Measurements from ENCODE around the gene BTBD9.

The BTBD9 gene

DNA sequence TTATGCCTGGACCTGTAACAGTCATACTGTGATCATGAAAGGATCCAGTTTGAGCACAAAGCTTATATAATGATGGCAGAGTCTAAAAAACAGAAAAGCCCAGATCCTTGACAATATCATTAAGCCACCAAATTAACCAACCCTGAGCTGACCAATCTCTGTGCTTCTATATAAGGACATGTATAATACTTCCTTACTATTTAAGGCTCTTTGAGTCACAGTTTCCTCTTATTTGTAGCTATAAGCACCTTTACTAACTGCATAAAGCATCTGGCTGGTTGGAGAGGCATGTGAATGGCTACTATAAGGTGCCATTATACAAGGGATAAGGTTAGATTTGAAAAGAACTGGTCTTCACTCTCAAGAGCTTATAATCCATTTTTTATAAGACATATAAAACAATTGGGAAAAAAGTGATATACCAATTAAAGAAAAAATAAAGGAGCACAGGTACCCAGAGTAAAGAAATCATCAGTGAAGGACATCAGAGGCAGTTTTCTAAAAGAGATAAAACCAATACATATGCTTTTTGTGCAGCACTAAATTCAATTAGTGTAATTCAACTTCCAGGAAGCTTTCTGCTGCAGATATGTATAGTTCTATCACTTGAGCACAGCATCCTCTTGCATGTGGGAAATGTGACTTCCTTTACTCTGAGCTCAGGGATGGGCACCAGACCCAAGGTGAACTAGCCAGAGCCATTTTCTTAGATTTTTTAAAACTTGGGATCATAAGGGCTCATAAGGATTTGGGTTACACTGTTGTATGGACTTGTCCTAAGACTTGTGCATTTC lies 121.0 kb downstream of the BTBD9 start:
- no peaks in the 10 kb centered on the region for H3K27me3 Mint-ChIP-seq
- peaks cover 20% of the 10 kb centered on the region for H3K4me1 Mint-ChIP-seq
- no peaks in the 10 kb centered on the region for H3K9me3 Mint-ChIP-seq
- no peak overlapping the region for H3K4me3 Mint-ChIP-seq
- H3K27ac Mint-ChIP-seq, result no peak overlapping the region
- no peak for ATAC-seq
- DNase-seq, result no peak

DNA sequence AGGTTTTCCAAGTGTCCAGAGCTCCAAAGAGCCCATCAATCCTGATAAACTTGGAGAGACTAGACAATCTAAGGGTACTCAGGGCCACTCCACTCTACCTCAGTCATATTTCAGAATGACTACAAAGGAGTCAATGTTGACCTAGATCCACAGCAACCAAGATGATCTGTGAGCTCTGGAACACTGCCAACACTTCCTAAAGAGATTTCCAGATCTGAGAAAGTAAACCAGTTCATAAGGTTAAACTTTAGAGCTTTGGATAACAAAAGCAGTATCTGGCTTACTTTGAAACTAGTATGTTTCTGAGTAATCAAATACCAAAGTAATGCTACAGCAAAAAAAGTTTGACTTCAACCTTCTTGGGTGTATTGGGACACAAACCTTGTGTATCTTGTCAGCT lies 122.7 kb downstream of the BTBD9 start:
- H3K4me3 Mint-ChIP-seq, result no peak overlapping the region
- H3K4me1 Mint-ChIP-seq, result peaks cover 20% of the 10 kb centered on the region
- no peak overlapping the region for H3K27ac Mint-ChIP-seq
- no peak for ATAC-seq
- H3K27me3 Mint-ChIP-seq, result no peaks in the 10 kb centered on the region
- no peaks in the 10 kb centered on the region for H3K9me3 Mint-ChIP-seq
- no peak for DNase-seq

DNA sequence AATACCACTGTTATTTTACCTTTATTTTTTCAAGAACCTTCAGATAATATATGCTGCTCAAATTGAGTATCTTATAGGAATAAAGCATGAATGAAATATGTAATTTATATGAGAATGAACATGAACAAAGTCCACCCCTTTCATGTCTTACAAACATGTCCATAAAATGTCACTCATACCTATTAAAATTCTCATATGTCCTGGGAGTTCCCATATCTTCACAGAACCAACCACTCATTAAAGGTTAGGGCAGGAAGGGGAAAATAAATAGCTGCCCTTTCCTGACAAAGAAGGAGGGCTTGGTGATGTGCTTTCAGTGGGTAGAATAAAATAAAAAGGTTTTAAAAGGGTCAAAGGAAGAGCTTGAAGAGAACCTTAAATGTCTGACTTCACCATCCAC lies 125.3 kb downstream of the BTBD9 start:
- H3K27ac Mint-ChIP-seq, result peak overlapping the region in 1 of 2 donors; percentile 63
- no peaks in the 10 kb centered on the region for H3K9me3 Mint-ChIP-seq

DNA sequence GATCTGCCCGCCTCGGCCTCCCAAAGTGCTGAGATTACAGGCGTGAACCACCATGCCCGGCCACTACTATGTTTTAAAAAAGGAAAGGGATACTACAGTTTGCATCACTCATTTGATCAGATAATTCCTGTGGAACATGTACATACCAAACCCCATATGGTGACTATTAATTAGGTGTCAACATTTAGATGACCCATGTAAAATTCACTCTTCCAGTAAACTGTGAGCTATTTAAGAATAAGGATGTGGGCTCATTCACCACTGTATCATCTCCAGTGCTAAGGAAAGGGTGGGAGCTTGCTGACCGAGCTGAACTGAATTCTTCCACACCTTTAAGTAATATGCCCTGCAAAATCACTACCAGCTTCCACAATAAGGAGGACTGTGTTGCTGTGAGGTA lies 127.5 kb downstream of the BTBD9 start:
- Mint-ChIP-seq H3K27ac (no peak overlapping the region), H3K9me3 (no peaks in the 10 kb centered on the region), H3K27me3 (no peaks in the 10 kb centered on the region), H3K4me3 (no peak overlapping the region), H3K4me1 (peaks cover 11% of the 10 kb centered on the region)
- DNase-seq (no peak), ATAC-seq (no peak)

More for the DNA sequence above, 125.3 kb downstream of the BTBD9 start:
- DNase-seq (no peak), ATAC-seq (no peak)
- Mint-ChIP-seq H3K4me3 (no peak overlapping the region), H3K4me1 (peaks cover 20% of the 10 kb centered on the region), H3K27me3 (no peaks in the 10 kb centered on the region)

DNA sequence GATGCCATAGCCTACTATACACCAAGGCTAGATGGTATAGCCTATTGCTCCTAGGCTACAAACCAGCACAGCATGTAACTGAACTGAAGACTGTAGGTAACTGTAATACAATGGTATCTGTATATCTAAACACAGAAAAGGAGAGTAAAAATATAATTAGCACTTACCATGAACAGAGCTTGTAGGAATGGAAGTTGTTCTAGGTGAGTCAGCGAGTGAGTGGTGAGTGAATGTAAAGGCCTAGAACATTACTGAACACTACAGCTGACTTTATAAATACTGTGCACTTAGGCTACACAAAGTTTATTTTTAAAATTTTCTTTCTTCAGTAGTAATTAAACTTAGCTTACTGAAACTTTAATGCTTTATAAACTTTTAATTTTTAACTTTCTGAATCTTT lies 129.5 kb downstream of the BTBD9 start:
- Mint-ChIP-seq H3K4me3 (no peak overlapping the region), H3K27ac (no peak overlapping the region), H3K27me3 (no peaks in the 10 kb centered on the region), H3K4me1 (peaks cover 2% of the 10 kb centered on the region), H3K9me3 (no peaks in the 10 kb centered on the region)
- DNase-seq, result no peak
- no peak for ATAC-seq

DNA sequence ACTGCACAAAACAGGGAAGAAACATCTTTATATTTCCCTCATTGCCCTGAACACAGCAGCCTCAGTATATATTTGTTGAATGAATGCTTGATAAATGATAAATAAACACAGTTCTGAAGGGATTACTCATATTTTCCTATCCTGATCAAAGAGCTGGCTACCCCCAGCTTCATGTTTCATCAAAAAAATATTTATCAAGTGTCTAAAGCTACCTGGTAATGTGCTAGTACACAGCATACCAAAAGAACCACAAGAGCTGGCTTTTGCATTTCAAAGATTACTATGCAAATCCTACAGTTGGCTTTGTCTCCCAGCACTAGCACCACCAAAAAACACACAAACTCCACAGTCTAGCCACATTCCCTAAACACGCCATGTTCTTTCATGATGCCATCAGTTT lies 130.0 kb downstream of the BTBD9 start:
- Mint-ChIP-seq H3K27me3 (no peaks in the 10 kb centered on the region), H3K27ac (no peak overlapping the region), H3K9me3 (no peaks in the 10 kb centered on the region), H3K4me3 (no peak overlapping the region), H3K4me1 (no peaks in the 10 kb centered on the region)
- ATAC-seq (no peak), DNase-seq (no peak)

DNA sequence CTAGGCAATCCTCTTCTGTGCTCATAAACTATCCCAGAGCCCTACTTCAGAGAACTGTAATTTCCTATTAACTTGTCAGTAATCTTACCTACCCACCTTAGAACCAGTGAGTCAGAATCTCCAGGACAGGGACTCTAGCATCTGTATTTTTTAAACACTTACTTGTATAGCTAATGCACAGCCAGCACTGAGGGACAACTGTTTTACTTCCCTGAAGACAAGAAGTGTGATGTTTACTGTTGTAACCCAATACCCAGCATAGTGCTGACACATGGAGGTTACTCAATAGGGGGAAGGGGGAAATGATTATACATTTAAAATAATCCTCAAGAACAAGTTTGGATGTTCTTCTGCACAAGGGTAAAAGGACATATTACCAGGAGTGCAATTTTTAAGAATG lies 130.8 kb downstream of the BTBD9 start:
- no peaks in the 10 kb centered on the region for H3K4me1 Mint-ChIP-seq
- H3K27me3 Mint-ChIP-seq, result no peaks in the 10 kb centered on the region
- no peak for DNase-seq
- ATAC-seq, result no peak
- H3K27ac Mint-ChIP-seq, result no peak overlapping the region
- H3K4me3 Mint-ChIP-seq, result no peak overlapping the region
- H3K9me3 Mint-ChIP-seq, result no peaks in the 10 kb centered on the region

DNA sequence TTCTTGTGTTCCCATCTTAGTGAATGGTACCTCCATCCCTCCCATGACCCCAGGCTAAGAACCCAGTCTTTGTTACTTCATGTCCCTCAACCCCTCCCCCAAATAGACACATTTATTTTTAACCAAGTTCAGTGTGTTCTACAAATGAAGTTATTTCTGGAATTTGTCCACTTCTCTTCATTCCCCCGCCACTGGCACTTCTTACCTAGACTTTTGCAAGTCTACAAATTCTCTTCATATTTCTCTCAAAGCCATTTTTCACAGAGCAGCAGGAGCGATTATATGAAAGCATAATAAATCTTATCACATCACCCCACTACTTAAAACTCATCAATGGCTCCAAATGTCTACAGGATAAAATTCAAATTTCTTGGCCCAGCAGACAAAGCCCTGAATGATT lies 131.4 kb downstream of the BTBD9 start:
- Mint-ChIP-seq H3K9me3 (no peaks in the 10 kb centered on the region), H3K27me3 (no peaks in the 10 kb centered on the region), H3K4me1 (no peaks in the 10 kb centered on the region), H3K4me3 (no peak overlapping the region), H3K27ac (no peak overlapping the region)
- ATAC-seq, result no peak
- DNase-seq, result no peak

DNA sequence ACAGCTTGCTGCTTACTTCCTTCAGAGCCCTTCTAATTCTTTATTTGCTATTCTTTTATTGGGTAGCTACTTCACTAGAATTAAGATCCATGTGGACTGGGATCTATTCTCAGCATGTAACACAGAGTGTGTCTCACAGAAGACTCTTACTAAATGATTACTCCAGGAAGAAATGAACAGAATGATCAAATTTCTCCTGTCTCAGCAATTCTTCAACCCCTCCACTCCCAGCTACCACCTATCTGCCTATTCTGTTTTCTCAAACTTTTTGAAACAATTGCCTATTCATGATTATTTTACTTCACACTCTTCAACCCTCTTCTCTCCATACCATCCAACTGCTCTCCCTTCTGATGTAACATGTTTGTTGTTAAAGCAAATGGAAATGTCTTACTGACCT lies 132.6 kb downstream of the BTBD9 start:
- no peak for DNase-seq
- Mint-ChIP-seq H3K27ac (no peak overlapping the region), H3K4me3 (no peak overlapping the region), H3K4me1 (no peaks in the 10 kb centered on the region), H3K9me3 (no peaks in the 10 kb centered on the region), H3K27me3 (no peaks in the 10 kb centered on the region)
- ATAC-seq, result no peak

DNA sequence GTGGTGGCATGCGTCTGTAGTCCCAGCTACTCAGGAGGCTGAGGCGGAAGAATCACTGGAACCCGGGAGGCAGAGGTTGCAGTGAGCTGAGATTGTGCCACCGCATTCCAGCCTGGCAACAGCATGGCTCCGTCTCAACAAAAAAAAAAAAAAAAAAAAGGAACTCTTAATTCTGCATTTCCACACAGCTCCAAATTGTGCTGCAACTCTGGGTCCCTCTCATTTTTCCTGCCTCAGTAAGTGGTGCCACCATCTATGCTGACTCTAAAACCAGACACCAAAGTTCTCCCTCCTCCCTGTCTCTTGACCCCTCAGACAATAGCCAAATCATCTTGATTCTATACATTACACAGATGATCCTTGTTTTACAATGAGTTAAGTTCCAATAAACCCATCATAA lies 133.9 kb downstream of the BTBD9 start:
- no peak for ATAC-seq

DNA sequence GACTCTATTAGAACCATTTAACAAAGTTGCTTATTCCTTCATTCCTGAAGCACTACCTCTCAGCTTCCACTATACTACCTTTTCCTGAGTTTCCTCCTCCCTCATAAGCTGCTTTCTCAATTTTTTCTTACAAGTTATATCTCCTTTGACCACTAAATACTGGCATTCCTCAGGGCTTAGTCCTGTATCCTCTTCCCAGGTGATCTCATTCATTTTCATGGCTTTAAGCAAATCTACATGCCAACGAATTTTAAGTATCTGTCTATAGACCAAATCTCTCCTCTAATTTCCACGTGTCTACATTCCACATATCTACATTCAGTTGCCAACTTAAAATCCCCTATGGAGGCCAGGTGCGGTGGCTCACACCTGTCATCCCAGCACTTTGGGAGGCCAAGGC lies 134.7 kb downstream of the BTBD9 start:
- no peak overlapping the region for H3K27ac Mint-ChIP-seq
- no peaks in the 10 kb centered on the region for H3K9me3 Mint-ChIP-seq
- DNase-seq (no peak), ATAC-seq (no peak)
- no peak overlapping the region for H3K4me3 Mint-ChIP-seq
- no peaks in the 10 kb centered on the region for H3K27me3 Mint-ChIP-seq
- H3K4me1 Mint-ChIP-seq, result no peaks in the 10 kb centered on the region

More for the DNA sequence above, 133.9 kb downstream of the BTBD9 start:
- no peaks in the 10 kb centered on the region for H3K9me3 Mint-ChIP-seq
- no peaks in the 10 kb centered on the region for H3K4me1 Mint-ChIP-seq
- H3K4me3 Mint-ChIP-seq, result no peak overlapping the region
- DNase-seq, result no peak
- no peaks in the 10 kb centered on the region for H3K27me3 Mint-ChIP-seq
- no peak overlapping the region for H3K27ac Mint-ChIP-seq

DNA sequence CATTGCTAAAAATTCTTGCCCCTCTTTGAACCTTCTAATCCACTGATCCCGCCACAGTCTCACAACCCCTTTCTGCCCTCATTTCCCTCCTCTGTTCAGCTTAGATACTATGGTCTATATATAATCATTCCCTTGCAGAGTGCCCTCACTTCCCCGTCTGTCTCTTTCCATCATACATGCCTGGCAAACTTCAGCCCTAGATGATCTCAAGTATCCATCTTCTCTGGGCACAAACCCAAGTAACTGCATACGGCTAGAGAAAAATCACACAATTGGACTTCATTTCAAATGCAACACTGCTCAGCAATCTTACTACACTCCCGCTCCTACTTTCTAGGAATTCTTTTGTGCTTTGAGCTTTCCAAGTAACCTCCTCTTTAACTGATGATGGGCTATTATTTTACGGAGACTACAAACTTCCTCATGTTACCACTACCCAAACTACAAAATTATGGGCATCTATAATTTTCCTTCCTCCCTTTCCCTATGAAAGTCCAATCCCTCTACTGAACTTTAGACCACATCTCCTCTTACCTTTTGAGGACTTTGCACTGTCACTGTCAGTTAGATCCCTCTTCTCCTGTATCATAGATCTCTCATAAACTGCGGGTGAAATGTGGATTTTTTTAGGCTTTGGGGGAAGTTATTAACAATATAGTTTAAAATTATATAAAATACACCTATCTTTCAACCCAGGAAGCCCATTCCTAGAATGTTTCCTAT lies 135.6 kb downstream of the BTBD9 start:
- ATAC-seq (no peak), DNase-seq (no peak)
- H3K9me3 Mint-ChIP-seq, result no peaks in the 10 kb centered on the region
- no peak overlapping the region for H3K27ac Mint-ChIP-seq
- H3K4me3 Mint-ChIP-seq, result no peak overlapping the region
- no peaks in the 10 kb centered on the region for H3K27me3 Mint-ChIP-seq
- H3K4me1 Mint-ChIP-seq, result no peaks in the 10 kb centered on the region

DNA sequence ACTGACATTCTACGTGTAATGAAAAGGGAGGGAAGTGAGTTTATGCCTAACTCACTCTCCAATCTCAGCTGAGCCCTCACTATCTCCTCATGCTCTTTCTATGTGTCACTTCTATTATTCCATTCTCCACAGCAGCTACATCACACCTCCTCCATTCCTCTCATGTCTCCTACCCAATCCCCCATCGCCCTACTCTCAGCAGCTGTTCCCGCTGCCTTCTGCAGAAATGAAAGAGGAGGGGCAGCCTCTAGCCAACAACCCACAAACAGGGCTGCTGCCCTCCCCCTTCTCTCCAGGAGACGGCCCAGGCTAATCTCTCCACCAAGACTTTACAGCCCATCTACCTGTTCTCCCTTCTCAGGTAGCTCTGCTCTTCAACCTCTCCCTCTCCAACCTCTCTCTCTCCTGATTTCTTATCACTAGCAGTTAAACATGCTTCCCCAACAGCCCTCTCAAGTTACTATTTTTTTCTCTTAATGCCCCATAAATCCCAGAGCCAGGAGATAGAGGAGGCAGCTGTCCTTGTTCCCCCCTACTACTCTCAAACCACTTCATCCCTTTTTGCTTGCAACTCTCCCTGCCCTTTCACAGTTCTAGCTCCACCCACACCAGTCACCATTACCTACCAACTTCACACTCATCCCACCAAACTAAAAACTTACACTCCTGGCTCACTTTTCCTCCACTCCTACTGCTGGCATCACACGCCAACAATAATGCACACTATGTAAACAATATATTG lies 136.5 kb downstream of the BTBD9 start:
- DNase-seq (no peak), ATAC-seq (no peak)
- Mint-ChIP-seq H3K4me3 (no peak overlapping the region), H3K4me1 (no peaks in the 10 kb centered on the region), H3K9me3 (no peaks in the 10 kb centered on the region), H3K27ac (no peak overlapping the region), H3K27me3 (no peaks in the 10 kb centered on the region)

DNA sequence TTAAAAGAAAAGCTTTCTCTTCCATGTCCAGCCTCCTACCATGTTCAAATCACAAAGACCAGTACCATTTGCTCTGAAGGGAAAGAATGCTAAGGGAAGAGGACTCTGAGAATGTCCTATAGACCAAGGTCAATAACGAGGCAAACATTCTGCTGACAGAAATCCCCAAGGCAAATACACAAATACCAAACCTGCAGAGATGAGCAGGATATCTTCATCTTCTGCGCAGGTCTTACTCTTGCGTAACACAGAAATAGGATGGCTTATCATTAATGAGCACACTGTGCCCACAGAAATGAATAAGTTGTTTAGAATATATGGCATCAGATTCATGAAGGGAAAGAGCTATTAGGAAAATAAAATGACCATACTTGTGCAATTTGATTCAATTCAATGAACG lies 137.3 kb downstream of the BTBD9 start:
- H3K27ac Mint-ChIP-seq, result no peak overlapping the region
- DNase-seq (no peak), ATAC-seq (no peak)
- H3K9me3 Mint-ChIP-seq, result no peaks in the 10 kb centered on the region
- no peaks in the 10 kb centered on the region for H3K27me3 Mint-ChIP-seq
- no peaks in the 10 kb centered on the region for H3K4me1 Mint-ChIP-seq
- H3K4me3 Mint-ChIP-seq, result no peak overlapping the region

DNA sequence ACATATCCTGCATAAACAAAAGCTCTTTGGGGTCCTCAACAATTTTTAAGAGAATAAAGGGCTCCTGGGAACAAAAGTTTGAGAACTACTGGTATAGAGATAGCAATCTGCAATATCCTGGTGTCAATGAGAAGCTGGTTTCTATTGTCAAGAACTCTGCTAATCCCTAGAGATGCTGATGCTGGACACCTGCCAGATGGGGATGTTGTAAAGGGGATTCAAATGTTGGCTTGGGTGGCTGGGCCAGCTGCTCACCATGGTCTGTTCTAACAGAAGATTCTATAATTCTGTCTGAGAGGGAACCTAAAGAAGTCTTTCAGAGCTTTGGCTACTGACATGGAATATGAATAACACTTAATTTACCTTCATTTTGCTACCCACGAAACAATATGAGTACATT lies 137.8 kb downstream of the BTBD9 start:
- DNase-seq, result no peak
- H3K9me3 Mint-ChIP-seq, result no peaks in the 10 kb centered on the region

DNA sequence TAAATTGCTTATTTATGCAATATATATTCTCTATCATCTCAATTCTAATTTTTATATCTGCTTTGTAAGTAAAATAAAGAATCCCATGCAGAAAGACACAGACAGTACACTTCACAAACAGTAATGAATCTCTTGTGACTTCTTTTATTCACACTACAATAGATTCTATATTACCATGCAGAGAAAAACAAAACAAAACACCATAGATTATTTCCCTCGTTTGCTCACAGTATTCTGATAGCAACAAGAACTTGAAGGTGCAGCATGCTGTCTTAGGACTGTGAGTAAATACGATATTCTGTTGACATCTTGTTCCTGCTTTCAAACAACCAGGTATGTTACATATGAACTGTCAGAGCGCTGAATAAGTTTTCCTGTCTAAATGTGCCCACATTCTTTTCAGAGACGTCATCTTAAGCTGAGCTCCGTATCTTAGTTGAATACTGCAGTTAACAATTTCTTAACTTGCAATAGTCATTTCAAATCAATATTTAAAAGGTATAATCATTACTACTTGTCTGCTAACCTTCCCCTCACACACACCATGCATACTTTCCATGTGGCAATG lies 140.1 kb downstream of the BTBD9 start:
- DNase-seq, result no peak
- Mint-ChIP-seq H3K4me3 (no peak overlapping the region), H3K27ac (no peak overlapping the region), H3K4me1 (peaks cover 17% of the 10 kb centered on the region), H3K27me3 (no peaks in the 10 kb centered on the region), H3K9me3 (no peaks in the 10 kb centered on the region)
- ATAC-seq, result no peak

More for the DNA sequence above, 137.8 kb downstream of the BTBD9 start:
- H3K4me1 Mint-ChIP-seq, result no peaks in the 10 kb centered on the region
- no peak for ATAC-seq
- H3K27ac Mint-ChIP-seq, result no peak overlapping the region
- H3K27me3 Mint-ChIP-seq, result no peaks in the 10 kb centered on the region
- H3K4me3 Mint-ChIP-seq, result no peak overlapping the region
